Measurements from ENCODE around the gene CNTN1.

DNA sequence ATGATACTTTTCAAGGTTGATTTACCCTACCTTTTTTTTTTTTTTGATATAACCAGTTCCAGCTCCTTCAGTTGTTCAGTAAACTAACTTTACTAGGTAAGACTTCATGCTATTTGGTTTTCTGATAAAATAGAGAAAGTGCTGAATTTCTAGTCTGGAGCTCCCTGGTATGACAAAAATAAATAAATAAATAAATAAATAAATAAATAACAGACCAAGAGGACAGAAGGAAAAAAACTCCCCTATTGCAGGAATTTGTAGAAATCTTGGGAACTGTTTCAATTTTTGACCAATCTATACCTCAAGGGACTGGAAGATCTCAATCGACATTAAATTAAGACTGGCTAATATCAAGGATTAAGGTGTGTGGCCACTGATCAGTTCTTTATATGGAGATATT, 265.2 kb downstream of the CNTN1 start:
- TF ChIP-seq RBAK (tag by site-specific recombination; IDR thresholded peaks at IDR 0.05) = no peak
- TF ChIP-seq, protein P1, sequence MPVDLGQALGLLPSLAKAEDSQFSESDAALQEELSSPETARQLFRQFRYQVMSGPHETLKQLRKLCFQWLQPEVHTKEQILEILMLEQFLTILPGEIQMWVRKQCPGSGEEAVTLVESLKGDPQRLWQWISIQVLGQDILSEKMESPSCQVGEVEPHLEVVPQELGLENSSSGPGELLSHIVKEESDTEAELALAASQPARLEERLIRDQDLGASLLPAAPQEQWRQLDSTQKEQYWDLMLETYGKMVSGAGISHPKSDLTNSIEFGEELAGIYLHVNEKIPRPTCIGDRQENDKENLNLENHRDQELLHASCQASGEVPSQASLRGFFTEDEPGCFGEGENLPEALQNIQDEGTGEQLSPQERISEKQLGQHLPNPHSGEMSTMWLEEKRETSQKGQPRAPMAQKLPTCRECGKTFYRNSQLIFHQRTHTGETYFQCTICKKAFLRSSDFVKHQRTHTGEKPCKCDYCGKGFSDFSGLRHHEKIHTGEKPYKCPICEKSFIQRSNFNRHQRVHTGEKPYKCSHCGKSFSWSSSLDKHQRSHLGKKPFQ (tag by site-specific recombination; IDR thresholded peaks at IDR 0.05) = no peak
- no peak for TF ChIP-seq ZNF302 (tag by site-specific recombination; IDR thresholded peaks at IDR 0.05; ENCODE audit: low read depth)
- no peak for TF ChIP-seq MEIS1 (CRISPR knock-in tag; IDR thresholded peaks at IDR 0.05; ENCODE audit: borderline replicate concordance)
- TF ChIP-seq ZNF433 (tag by site-specific recombination; IDR thresholded peaks at IDR 0.05; ENCODE audit: low read depth) = no peak
- TF ChIP-seq, protein P2, sequence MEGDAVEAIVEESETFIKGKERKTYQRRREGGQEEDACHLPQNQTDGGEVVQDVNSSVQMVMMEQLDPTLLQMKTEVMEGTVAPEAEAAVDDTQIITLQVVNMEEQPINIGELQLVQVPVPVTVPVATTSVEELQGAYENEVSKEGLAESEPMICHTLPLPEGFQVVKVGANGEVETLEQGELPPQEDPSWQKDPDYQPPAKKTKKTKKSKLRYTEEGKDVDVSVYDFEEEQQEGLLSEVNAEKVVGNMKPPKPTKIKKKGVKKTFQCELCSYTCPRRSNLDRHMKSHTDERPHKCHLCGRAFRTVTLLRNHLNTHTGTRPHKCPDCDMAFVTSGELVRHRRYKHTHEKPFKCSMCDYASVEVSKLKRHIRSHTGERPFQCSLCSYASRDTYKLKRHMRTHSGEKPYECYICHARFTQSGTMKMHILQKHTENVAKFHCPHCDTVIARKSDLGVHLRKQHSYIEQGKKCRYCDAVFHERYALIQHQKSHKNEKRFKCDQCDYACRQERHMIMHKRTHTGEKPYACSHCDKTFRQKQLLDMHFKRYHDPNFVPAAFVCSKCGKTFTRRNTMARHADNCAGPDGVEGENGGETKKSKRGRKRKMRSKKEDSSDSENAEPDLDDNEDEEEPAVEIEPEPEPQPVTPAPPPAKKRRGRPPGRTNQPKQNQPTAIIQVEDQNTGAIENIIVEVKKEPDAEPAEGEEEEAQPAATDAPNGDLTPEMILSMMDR (tag by site-specific recombination; IDR thresholded peaks at IDR 0.05) = no peak
- no peak for TF ChIP-seq KLF1 (tag by site-specific recombination; IDR thresholded peaks at IDR 0.05)
- no peak for TF ChIP-seq ZNF792 (tag by site-specific recombination; IDR thresholded peaks at IDR 0.05)
- TF ChIP-seq ZNF416 (tag by site-specific recombination; IDR thresholded peaks at IDR 0.05) = no peak
- TF ChIP-seq ZNF510 (tag by site-specific recombination; IDR thresholded peaks at IDR 0.05; ENCODE audit: insufficient replicate concordance) = no peak
- no peak for TF ChIP-seq GLI4 (tag by site-specific recombination; IDR thresholded peaks at IDR 0.05)
- no peak for TF ChIP-seq ZNF837 (tag by site-specific recombination; IDR thresholded peaks at IDR 0.05)

Measured in HEK293 (cell line).